ENCODE results near the gene SRPK3.

The SRPK3 gene

DNA sequence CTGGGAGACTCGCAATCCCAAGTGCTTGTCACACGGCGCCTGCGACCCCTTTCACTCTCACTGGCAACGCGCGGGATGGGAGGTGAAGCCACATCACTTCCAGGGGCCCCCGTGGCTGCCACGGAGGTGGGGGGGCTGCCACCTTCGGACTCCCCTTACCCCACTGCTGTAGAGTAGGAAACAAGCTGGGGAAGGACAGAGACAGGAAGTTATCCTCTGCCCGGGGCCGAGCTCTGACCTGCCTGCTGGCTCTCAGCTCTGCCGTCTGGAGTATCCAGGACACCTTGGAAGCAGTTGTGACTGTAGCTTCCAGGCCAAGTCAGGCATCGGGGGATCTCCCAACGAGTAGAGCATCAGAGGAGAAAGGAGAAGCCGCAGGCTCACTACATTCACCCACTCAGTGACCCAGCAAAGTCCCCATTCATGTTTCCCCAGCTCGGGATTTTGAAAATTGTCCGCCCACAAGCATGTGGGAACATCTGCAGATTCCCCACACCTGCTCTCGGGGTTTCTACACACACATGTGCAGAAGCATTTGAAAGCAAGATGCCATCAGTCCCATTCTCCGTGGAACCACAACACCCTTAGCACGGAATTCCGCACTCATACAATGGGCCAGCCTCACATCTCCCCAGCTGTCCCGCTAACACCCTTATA, 38.7 kb downstream of the SRPK3 start:
- TF ChIP-seq POLR2A (IDR thresholded peaks at IDR 0.05; ENCODE audit: extremely low read depth, insufficient read length) (no peak), MYC (IDR thresholded peaks at IDR 0.05; ENCODE audit: low read depth, low read length) (no peak)
- TF ChIP-seq, protein P1, sequence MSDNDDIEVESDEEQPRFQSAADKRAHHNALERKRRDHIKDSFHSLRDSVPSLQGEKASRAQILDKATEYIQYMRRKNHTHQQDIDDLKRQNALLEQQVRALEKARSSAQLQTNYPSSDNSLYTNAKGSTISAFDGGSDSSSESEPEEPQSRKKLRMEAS (IDR thresholded peaks at IDR 0.05; ENCODE audit: low read depth, low read length): no peak
- TF ChIP-seq, protein P2, sequence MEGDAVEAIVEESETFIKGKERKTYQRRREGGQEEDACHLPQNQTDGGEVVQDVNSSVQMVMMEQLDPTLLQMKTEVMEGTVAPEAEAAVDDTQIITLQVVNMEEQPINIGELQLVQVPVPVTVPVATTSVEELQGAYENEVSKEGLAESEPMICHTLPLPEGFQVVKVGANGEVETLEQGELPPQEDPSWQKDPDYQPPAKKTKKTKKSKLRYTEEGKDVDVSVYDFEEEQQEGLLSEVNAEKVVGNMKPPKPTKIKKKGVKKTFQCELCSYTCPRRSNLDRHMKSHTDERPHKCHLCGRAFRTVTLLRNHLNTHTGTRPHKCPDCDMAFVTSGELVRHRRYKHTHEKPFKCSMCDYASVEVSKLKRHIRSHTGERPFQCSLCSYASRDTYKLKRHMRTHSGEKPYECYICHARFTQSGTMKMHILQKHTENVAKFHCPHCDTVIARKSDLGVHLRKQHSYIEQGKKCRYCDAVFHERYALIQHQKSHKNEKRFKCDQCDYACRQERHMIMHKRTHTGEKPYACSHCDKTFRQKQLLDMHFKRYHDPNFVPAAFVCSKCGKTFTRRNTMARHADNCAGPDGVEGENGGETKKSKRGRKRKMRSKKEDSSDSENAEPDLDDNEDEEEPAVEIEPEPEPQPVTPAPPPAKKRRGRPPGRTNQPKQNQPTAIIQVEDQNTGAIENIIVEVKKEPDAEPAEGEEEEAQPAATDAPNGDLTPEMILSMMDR (IDR thresholded peaks at IDR 0.05; ENCODE audit: low read depth, low read length): no peak
- no peak for DNase-seq (ENCODE audit: low read depth)
- H3K4me3 ChIP-seq (ENCODE audit: low read depth, low read length): peak overlapping the region; percentile 16

DNA sequence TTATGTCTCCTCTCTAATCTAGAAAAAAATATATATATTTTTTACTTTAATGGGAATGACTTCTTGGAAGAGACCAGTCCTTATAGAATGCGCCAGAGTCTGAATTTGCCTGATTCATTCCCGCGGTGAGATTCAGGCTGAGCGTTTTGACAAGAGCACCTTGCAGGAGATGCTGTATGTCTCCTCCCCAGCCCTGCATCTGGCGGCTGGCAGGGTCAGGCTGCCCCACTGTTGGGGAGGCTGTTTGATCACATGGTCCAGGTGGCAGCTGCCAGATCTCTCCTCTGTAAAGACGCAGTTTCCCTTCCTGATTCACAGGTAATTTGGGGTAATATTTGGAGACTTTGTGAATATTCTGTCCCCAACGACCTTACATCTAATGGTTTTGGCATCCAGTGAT, 39.8 kb downstream of the SRPK3 start:
- TF ChIP-seq, protein P2 (IDR thresholded peaks at IDR 0.05; ENCODE audit: low read depth, low read length): no peak
- TF ChIP-seq POLR2A (IDR thresholded peaks at IDR 0.05; ENCODE audit: extremely low read depth, insufficient read length): no peak
- TF ChIP-seq, protein P1 (IDR thresholded peaks at IDR 0.05; ENCODE audit: low read depth, low read length): no peak
- TF ChIP-seq MYC (IDR thresholded peaks at IDR 0.05; ENCODE audit: low read depth, low read length): no peak
- no peak for DNase-seq (ENCODE audit: low read depth)
- no peak overlapping the region for H3K4me3 ChIP-seq (ENCODE audit: low read depth, low read length)

DNA sequence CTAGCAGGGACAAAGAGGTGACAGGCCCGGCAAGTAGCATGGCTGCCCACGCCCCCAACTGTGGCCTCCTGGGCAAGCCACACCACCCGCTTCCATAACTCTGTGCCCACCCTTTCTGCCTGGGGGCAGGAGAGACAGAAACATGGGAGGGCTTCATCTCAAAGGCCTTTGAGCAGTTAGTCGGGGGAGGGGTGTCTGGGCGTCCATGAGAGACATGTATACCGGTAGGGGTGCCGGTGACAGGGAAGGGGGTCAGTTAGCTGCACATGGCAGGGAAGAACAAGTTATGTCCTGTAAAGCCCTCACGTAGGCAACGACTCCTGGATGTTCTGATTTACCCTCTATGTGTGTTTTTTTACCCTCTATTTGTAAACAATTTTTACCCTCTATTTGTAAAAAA, 40.2 kb downstream of the SRPK3 start:
- TF ChIP-seq, protein P2 (IDR thresholded peaks at IDR 0.05; ENCODE audit: low read depth, low read length): no peak
- TF ChIP-seq, protein P1 (IDR thresholded peaks at IDR 0.05; ENCODE audit: low read depth, low read length): no peak
- no peak for TF ChIP-seq MYC (IDR thresholded peaks at IDR 0.05; ENCODE audit: low read depth, low read length)
- no peak for TF ChIP-seq POLR2A (IDR thresholded peaks at IDR 0.05; ENCODE audit: extremely low read depth, insufficient read length)
- DNase-seq (ENCODE audit: low read depth): no peak
- H3K4me3 ChIP-seq (ENCODE audit: low read depth, low read length): no peak overlapping the region

DNA sequence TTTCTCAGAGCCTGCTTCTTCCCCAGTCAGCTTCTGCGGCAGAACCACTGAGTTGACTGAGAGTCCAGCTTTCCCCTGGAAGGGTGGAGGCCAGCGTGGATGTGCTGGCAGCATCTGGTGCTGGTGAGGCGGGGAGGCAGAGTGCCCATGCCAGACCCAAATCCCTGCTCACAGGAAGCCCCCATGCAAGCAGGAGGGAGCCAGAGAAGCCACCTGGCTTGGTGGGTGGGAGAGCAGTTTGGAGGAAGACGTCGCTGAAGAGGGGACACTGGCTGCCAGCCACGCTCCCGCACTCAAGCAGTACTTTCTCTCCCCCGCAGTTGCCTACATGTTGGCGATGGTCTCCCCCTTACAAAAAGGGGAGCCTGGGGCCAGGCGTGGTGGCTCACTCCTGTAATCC, 43.5 kb downstream of the SRPK3 start:
- TF ChIP-seq, protein P1 (IDR thresholded peaks at IDR 0.05; ENCODE audit: low read depth, low read length): no peak
- TF ChIP-seq POLR2A (IDR thresholded peaks at IDR 0.05; ENCODE audit: extremely low read depth, insufficient read length) (no peak), MYC (IDR thresholded peaks at IDR 0.05; ENCODE audit: low read depth, low read length) (no peak)
- DNase-seq (ENCODE audit: low read depth): no peak
- H3K4me3 ChIP-seq (ENCODE audit: low read depth, low read length): no peak overlapping the region

DNA sequence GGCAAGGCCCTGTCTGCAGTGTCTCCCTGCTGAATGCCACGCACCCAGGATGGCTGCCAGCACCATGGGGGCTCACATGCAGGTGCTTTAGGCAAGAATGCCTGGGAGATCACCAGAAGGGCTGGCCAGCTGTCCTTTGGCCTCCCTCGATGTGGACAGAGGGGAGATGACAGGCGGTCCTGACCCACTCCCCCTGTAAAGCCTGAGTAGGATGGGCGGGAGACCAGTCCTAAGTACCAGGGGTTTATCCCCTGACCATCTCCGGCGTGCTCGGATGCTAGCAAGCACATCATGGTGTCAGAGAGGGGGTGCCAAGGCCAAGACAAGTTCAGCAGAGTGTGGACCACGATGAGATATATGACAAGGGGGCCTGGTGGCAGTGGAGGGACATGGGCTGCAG, 44.2 kb downstream of the SRPK3 start:
- no peak for TF ChIP-seq MYC (IDR thresholded peaks at IDR 0.05; ENCODE audit: low read depth, low read length)
- TF ChIP-seq, protein P2 (IDR thresholded peaks at IDR 0.05; ENCODE audit: low read depth, low read length): no peak
- TF ChIP-seq, protein P1 (IDR thresholded peaks at IDR 0.05; ENCODE audit: low read depth, low read length): no peak
- no peak overlapping the region for H3K4me3 ChIP-seq (ENCODE audit: low read depth, low read length)
- DNase-seq (ENCODE audit: low read depth): no peak

DNA sequence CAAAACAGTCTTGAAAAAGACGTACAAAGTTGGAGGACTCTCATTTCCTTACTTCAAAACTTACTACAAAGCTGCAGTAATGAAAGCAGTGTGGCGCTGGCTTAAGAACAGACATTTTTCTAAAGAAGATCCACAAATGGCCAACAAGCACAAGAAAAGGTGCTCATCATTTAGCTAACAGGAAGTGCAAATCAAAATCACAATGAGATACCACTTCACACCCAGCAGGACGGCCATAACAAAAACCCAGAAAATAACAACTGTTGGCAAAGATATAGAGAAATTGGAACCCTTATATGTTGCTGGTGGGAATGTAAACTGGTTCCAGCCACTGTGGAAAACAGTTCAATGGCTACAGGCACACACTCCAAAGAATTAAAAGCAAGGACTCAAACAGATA, 46.2 kb downstream of the SRPK3 start:
- no peak for DNase-seq (ENCODE audit: low read depth)
- TF ChIP-seq MYC (IDR thresholded peaks at IDR 0.05; ENCODE audit: low read depth, low read length) (no peak), POLR2A (IDR thresholded peaks at IDR 0.05; ENCODE audit: extremely low read depth, insufficient read length) (no peak)
- TF ChIP-seq, protein P2 (IDR thresholded peaks at IDR 0.05; ENCODE audit: low read depth, low read length): no peak
- TF ChIP-seq, protein P1 (IDR thresholded peaks at IDR 0.05; ENCODE audit: low read depth, low read length): no peak
- H3K4me3 ChIP-seq (ENCODE audit: low read depth, low read length): no peak overlapping the region
